Lower leg skin (tissue), 3 donors: ENCODE measurements around the gene KRT28.

Experiments used
- POLR2A ChIP-seq, 2 donors: fragments of 450-650 bp; IDR thresholded peaks; one replicate each; pipeline ENCODE4 v1.6.1; 2016 to 2017; ENCODE audit warnings: antibody characterized with exemption in 2 of 2, mild to moderate bottlenecking in 1 of 2, moderate library complexity in 1 of 2
- TF ChIP-seq, protein P1 (sequence below), 3 donors: fragments of 450-650 bp; IDR thresholded peaks; one replicate each; pipeline ENCODE4 v1.5.1; 2016; ENCODE audit warnings: antibody characterized with exemption in 3 of 3, mild to moderate bottlenecking in 3 of 3, moderate library complexity in 2 of 3

DNA sequence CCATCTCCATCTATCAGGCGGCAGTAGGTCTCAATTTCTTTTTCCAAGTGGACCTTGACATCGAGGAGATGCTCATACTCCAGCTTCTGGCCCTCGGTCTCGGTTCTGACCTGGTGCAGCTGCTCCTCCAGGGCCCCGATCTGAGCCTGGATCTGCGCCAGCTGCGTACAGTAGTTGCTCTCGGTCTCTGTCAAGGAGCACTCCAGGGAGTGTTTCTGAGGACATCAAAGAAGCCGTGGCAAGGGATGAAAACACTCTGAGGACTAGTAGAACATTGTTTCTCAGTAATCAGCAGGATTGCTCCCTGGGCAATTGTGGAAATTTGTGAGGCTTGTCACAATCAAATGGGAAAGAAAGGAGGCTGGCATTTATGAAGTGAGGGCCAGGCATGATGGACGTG is 5.9 kb downstream of the KRT28 start:
- TF ChIP-seq, protein P1, sequence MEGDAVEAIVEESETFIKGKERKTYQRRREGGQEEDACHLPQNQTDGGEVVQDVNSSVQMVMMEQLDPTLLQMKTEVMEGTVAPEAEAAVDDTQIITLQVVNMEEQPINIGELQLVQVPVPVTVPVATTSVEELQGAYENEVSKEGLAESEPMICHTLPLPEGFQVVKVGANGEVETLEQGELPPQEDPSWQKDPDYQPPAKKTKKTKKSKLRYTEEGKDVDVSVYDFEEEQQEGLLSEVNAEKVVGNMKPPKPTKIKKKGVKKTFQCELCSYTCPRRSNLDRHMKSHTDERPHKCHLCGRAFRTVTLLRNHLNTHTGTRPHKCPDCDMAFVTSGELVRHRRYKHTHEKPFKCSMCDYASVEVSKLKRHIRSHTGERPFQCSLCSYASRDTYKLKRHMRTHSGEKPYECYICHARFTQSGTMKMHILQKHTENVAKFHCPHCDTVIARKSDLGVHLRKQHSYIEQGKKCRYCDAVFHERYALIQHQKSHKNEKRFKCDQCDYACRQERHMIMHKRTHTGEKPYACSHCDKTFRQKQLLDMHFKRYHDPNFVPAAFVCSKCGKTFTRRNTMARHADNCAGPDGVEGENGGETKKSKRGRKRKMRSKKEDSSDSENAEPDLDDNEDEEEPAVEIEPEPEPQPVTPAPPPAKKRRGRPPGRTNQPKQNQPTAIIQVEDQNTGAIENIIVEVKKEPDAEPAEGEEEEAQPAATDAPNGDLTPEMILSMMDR (IDR thresholded peaks at IDR 0.05), result no peak
- no peak for TF ChIP-seq POLR2A (IDR thresholded peaks at IDR 0.05)
